ENCODE data around the gene NCF2.

The NCF2 gene

GRCh38 chr1:183598386-183598785, 8.1 kb upstream of the NCF2 start:
- Histone ChIP-seq H3K4me1 (ENCODE audit: control insufficient read depth, insufficient read depth, low read length, unreplicated experiment) (peaks cover 5% of the 10 kb centered on the region), H3K27me3 (ENCODE audit: insufficient read depth, low read length) (no peaks in the 10 kb centered on the region), H3K36me3 (ENCODE audit: insufficient read depth, low read length) (no peaks in the 10 kb centered on the region), H2AFZ (ENCODE audit: low read length, unreplicated experiment) (no peak overlapping the region), H3K79me2 (ENCODE audit: control insufficient read depth, insufficient read depth, low read length, unreplicated experiment) (no peaks in the 10 kb centered on the region), H3K27ac (ENCODE audit: low read depth, low read length) (no peak overlapping the region), H3K4me3 (ENCODE audit: low read depth, low read length) (no peak overlapping the region)

GRCh38 chr1:183597656-183598347, 7.5 kb upstream of the NCF2 start:
- Histone ChIP-seq H3K27me3 (ENCODE audit: insufficient read depth, low read length) (no peaks in the 10 kb centered on the region), H3K27ac (ENCODE audit: low read depth, low read length) (no peak overlapping the region), H2AFZ (ENCODE audit: low read length, unreplicated experiment) (no peak overlapping the region), H3K79me2 (ENCODE audit: control insufficient read depth, insufficient read depth, low read length, unreplicated experiment) (no peaks in the 10 kb centered on the region), H3K36me3 (ENCODE audit: insufficient read depth, low read length) (no peaks in the 10 kb centered on the region), H3K4me1 (ENCODE audit: control insufficient read depth, insufficient read depth, low read length, unreplicated experiment) (peaks cover 5% of the 10 kb centered on the region), H3K4me3 (ENCODE audit: low read depth, low read length) (no peak overlapping the region)

GRCh38 chr1:183596500-183596899, 6.2 kb upstream of the NCF2 start:
- Histone ChIP-seq H3K36me3 (ENCODE audit: insufficient read depth, low read length) (no peaks in the 10 kb centered on the region), H3K27me3 (ENCODE audit: insufficient read depth, low read length) (no peaks in the 10 kb centered on the region), H3K4me3 (ENCODE audit: low read depth, low read length) (no peak overlapping the region), H3K79me2 (ENCODE audit: control insufficient read depth, insufficient read depth, low read length, unreplicated experiment) (no peaks in the 10 kb centered on the region), H3K27ac (ENCODE audit: low read depth, low read length) (no peak overlapping the region), H3K4me1 (ENCODE audit: control insufficient read depth, insufficient read depth, low read length, unreplicated experiment) (peaks cover 5% of the 10 kb centered on the region), H2AFZ (ENCODE audit: low read length, unreplicated experiment) (no peak overlapping the region)

- no peaks in the 10 kb centered on the region for H3K27me3 ChIP-seq (ENCODE audit: insufficient read depth, low read length)
- no peaks in the 10 kb centered on the region for H3K79me2 ChIP-seq (ENCODE audit: control insufficient read depth, insufficient read depth, low read length, unreplicated experiment)
- peaks cover 7% of the 10 kb centered on the region for H3K4me1 ChIP-seq (ENCODE audit: control insufficient read depth, insufficient read depth, low read length, unreplicated experiment)
- H3K4me3 ChIP-seq (ENCODE audit: low read depth, low read length): no peak overlapping the region
- no peak overlapping the region for H3K27ac ChIP-seq (ENCODE audit: low read depth, low read length)
- H2AFZ ChIP-seq (ENCODE audit: low read length, unreplicated experiment): no peak overlapping the region
- H3K36me3 ChIP-seq (ENCODE audit: insufficient read depth, low read length): no peaks in the 10 kb centered on the region
Observed at GRCh38 chr1:183595537-183595936, 5.3 kb upstream of the NCF2 start.

- Histone ChIP-seq H3K4me3 (ENCODE audit: low read depth, low read length) (no peak overlapping the region), H3K79me2 (ENCODE audit: control insufficient read depth, insufficient read depth, low read length, unreplicated experiment) (no peaks in the 10 kb centered on the region), H3K27me3 (ENCODE audit: insufficient read depth, low read length) (no peaks in the 10 kb centered on the region), H3K27ac (ENCODE audit: low read depth, low read length) (no peak overlapping the region), H3K4me1 (ENCODE audit: control insufficient read depth, insufficient read depth, low read length, unreplicated experiment) (peaks cover 12% of the 10 kb centered on the region), H3K36me3 (ENCODE audit: insufficient read depth, low read length) (no peaks in the 10 kb centered on the region), H2AFZ (ENCODE audit: low read length, unreplicated experiment) (no peak overlapping the region)
Observed at GRCh38 chr1:183593356-183593755, 3.1 kb upstream of the NCF2 start.

- Histone ChIP-seq H2AFZ (ENCODE audit: low read length, unreplicated experiment) (no peak overlapping the region), H3K27ac (ENCODE audit: low read depth, low read length) (no peak overlapping the region), H3K27me3 (ENCODE audit: insufficient read depth, low read length) (no peaks in the 10 kb centered on the region), H3K4me3 (ENCODE audit: low read depth, low read length) (no peak overlapping the region), H3K36me3 (ENCODE audit: insufficient read depth, low read length) (no peaks in the 10 kb centered on the region), H3K4me1 (ENCODE audit: control insufficient read depth, insufficient read depth, low read length, unreplicated experiment) (peaks cover 12% of the 10 kb centered on the region), H3K79me2 (ENCODE audit: control insufficient read depth, insufficient read depth, low read length, unreplicated experiment) (no peaks in the 10 kb centered on the region)
Observed at GRCh38 chr1:183592733-183593132, 2.5 kb upstream of the NCF2 start.

- H3K4me1 ChIP-seq (ENCODE audit: control insufficient read depth, insufficient read depth, low read length, unreplicated experiment): peaks cover 12% of the 10 kb centered on the region
- H2AFZ ChIP-seq (ENCODE audit: low read length, unreplicated experiment): no peak overlapping the region
- no peak overlapping the region for H3K4me3 ChIP-seq (ENCODE audit: low read depth, low read length)
- no peaks in the 10 kb centered on the region for H3K27me3 ChIP-seq (ENCODE audit: insufficient read depth, low read length)
- H3K36me3 ChIP-seq (ENCODE audit: insufficient read depth, low read length): no peaks in the 10 kb centered on the region
- no peaks in the 10 kb centered on the region for H3K79me2 ChIP-seq (ENCODE audit: control insufficient read depth, insufficient read depth, low read length, unreplicated experiment)
- H3K27ac ChIP-seq (ENCODE audit: low read depth, low read length): no peak overlapping the region
Observed at GRCh38 chr1:183589874-183590243, 400 bp downstream of the NCF2 start.

GRCh38 chr1:183589384-183589783, 875 bp downstream of the NCF2 start:
- Histone ChIP-seq H3K27ac (ENCODE audit: low read depth, low read length) (no peak overlapping the region), H3K27me3 (ENCODE audit: insufficient read depth, low read length) (no peaks in the 10 kb centered on the region), H3K4me1 (ENCODE audit: control insufficient read depth, insufficient read depth, low read length, unreplicated experiment) (peaks cover 12% of the 10 kb centered on the region), H2AFZ (ENCODE audit: low read length, unreplicated experiment) (no peak overlapping the region), H3K36me3 (ENCODE audit: insufficient read depth, low read length) (no peaks in the 10 kb centered on the region), H3K79me2 (ENCODE audit: control insufficient read depth, insufficient read depth, low read length, unreplicated experiment) (no peaks in the 10 kb centered on the region), H3K4me3 (ENCODE audit: low read depth, low read length) (no peak overlapping the region)

- Histone ChIP-seq H3K27me3 (ENCODE audit: insufficient read depth, low read length) (no peaks in the 10 kb centered on the region), H2AFZ (ENCODE audit: low read length, unreplicated experiment) (no peak overlapping the region), H3K79me2 (ENCODE audit: control insufficient read depth, insufficient read depth, low read length, unreplicated experiment) (no peaks in the 10 kb centered on the region), H3K4me3 (ENCODE audit: low read depth, low read length) (no peak overlapping the region), H3K27ac (ENCODE audit: low read depth, low read length) (no peak overlapping the region), H3K36me3 (ENCODE audit: insufficient read depth, low read length) (no peaks in the 10 kb centered on the region), H3K4me1 (ENCODE audit: control insufficient read depth, insufficient read depth, low read length, unreplicated experiment) (peaks cover 12% of the 10 kb centered on the region)
Observed at GRCh38 chr1:183588827-183589226, 1.4 kb downstream of the NCF2 start.

GRCh38 chr1:183586926-183587325, 3.3 kb downstream of the NCF2 start:
- Histone ChIP-seq H3K27me3 (ENCODE audit: insufficient read depth, low read length) (no peaks in the 10 kb centered on the region), H3K4me3 (ENCODE audit: low read depth, low read length) (no peak overlapping the region), H3K27ac (ENCODE audit: low read depth, low read length) (no peak overlapping the region), H2AFZ (ENCODE audit: low read length, unreplicated experiment) (no peak overlapping the region), H3K79me2 (ENCODE audit: control insufficient read depth, insufficient read depth, low read length, unreplicated experiment) (no peaks in the 10 kb centered on the region), H3K36me3 (ENCODE audit: insufficient read depth, low read length) (no peaks in the 10 kb centered on the region), H3K4me1 (ENCODE audit: control insufficient read depth, insufficient read depth, low read length, unreplicated experiment) (peaks cover 12% of the 10 kb centered on the region)

GRCh38 chr1:183586455-183586854, 3.8 kb downstream of the NCF2 start:
- no peak overlapping the region for H3K4me3 ChIP-seq (ENCODE audit: low read depth, low read length)
- no peak overlapping the region for H2AFZ ChIP-seq (ENCODE audit: low read length, unreplicated experiment)
- no peaks in the 10 kb centered on the region for H3K27me3 ChIP-seq (ENCODE audit: insufficient read depth, low read length)
- no peaks in the 10 kb centered on the region for H3K36me3 ChIP-seq (ENCODE audit: insufficient read depth, low read length)
- peaks cover 12% of the 10 kb centered on the region for H3K4me1 ChIP-seq (ENCODE audit: control insufficient read depth, insufficient read depth, low read length, unreplicated experiment)
- no peak overlapping the region for H3K27ac ChIP-seq (ENCODE audit: low read depth, low read length)
- no peaks in the 10 kb centered on the region for H3K79me2 ChIP-seq (ENCODE audit: control insufficient read depth, insufficient read depth, low read length, unreplicated experiment)
